CD14-positive monocyte (primary cell): ENCODE data around the gene GLI3. TPM values are rescaled to one million over a fixed set of nuclear protein-coding genes. Genes with fewer than 3 reads are reported as not detected.

Experiments used
- DNase-seq, 3 donors: peaks; one replicate each; pipeline ENCODE4 v3.0.0-alpha.2; 2011 to 2022
- H2AFZ ChIP-seq: 2 replicates; pipeline ENCODE4 v1.6.0; 2012; ENCODE audit warnings: mild to moderate bottlenecking, low read depth, low read length, inconsistent platforms; ENCODE audit not compliant: insufficient read depth, poor library complexity, severe bottlenecking
- H3K27ac ChIP-seq, 2 donors: 1 replicate in 1 of 2; 2 replicates in 1 of 2; pipeline ENCODE4 v1.5.1; 2012 to 2013; ENCODE audit warnings: low read length in 2 of 2, control low read depth in 1 of 2, inconsistent platforms in 1 of 2, low read depth in 1 of 2, mild to moderate bottlenecking in 1 of 2
- H3K27me3 ChIP-seq, 2 donors: one replicate each; pipeline versions ENCODE4 v1.6.0 to v1.6.1; 2011 to 2013; ENCODE audit warnings: low read length in 2 of 2; ENCODE audit not compliant: control insufficient read depth in 2 of 2, insufficient read depth in 2 of 2
- H3K36me3 ChIP-seq, 2 donors: replicated peaks in 1 of 2; 1 replicate in 1 of 2; 2 replicates in 1 of 2; pipeline versions ENCODE4 v1.5.1 to v1.6.1; 2012 to 2013; ENCODE audit warnings: low read length in 2 of 2, control low read depth in 1 of 2, inconsistent platforms in 1 of 2, mild to moderate bottlenecking in 1 of 2; ENCODE audit not compliant: insufficient read depth in 2 of 2, control insufficient read depth in 1 of 2
- H3K4me1 ChIP-seq, 2 donors: 1 replicate in 1 of 2; 2 replicates in 1 of 2; pipeline versions ENCODE4 v1.5.1 to v1.6.1; 2012 to 2013; ENCODE audit warnings: low read length in 2 of 2, control low read depth in 1 of 2, inconsistent platforms in 1 of 2, mild to moderate bottlenecking in 1 of 2, moderate library complexity in 1 of 2; ENCODE audit not compliant: insufficient read depth in 2 of 2, control insufficient read depth in 1 of 2
- H3K4me2 ChIP-seq: replicated peaks from 2 replicates; pipeline ENCODE3; 2012; ENCODE audit warnings: low read length, moderate library complexity, mild to moderate bottlenecking; ENCODE audit not compliant: poor library complexity, severe bottlenecking; ENCODE audit errors: extremely low read depth
- H3K4me3 ChIP-seq, 3 experiments: fragments of 200-600 bp in 1 of 3; sonication (generic) in 1 of 3; replicated peaks in 1 of 3; 1 replicate in 2 of 3; 2 replicates in 1 of 3; pipeline ENCODE4 v1.5.1; 2011 to 2013; ENCODE audit warnings: low read length in 3 of 3, mild to moderate bottlenecking in 3 of 3, control low read depth in 2 of 3, low read depth in 2 of 3, inconsistent platforms in 1 of 3, moderate library complexity in 1 of 3
- H3K79me2 ChIP-seq: 2 replicates; pipeline ENCODE4 v1.6.0; 2012; ENCODE audit warnings: mild to moderate bottlenecking, control low read depth, inconsistent platforms, low read length, moderate library complexity; ENCODE audit not compliant: insufficient read depth
- H3K9ac ChIP-seq: 2 replicates; pipeline ENCODE4 v1.6.0; 2017; ENCODE audit warnings: low read length, mild to moderate bottlenecking; ENCODE audit not compliant: insufficient read depth, poor library complexity, severe bottlenecking
- H3K9me3 ChIP-seq, 2 donors: replicated peaks in 1 of 2; 1 replicate in 1 of 2; 2 replicates in 1 of 2; pipeline versions ENCODE4 v1.5.1 to v1.6.1; 2012 to 2013; ENCODE audit warnings: low read length in 2 of 2, control low read depth in 1 of 2; ENCODE audit not compliant: control insufficient read depth in 1 of 2, insufficient read depth in 1 of 2
- H4K20me1 ChIP-seq: 2 replicates; pipeline ENCODE4 v1.6.0; 2012; ENCODE audit warnings: mild to moderate bottlenecking, low read length, control low read depth, moderate library complexity; ENCODE audit not compliant: insufficient read depth
- H3K27ac Mint-ChIP-seq, 7 donors: one replicate each; pipeline ENCODE4 v1.8.0; 2020; ENCODE audit warnings: mild to moderate bottlenecking in 7 of 7, mixed read lengths in 7 of 7, moderate library complexity in 6 of 7, inconsistent platforms in 2 of 7
- H3K27me3 Mint-ChIP-seq, 3 donors: one replicate each; pipeline ENCODE4 v1.8.0; 2021 to 2022; ENCODE audit warnings: low read depth in 3 of 3, mild to moderate bottlenecking in 3 of 3, mixed read lengths in 3 of 3, moderate library complexity in 3 of 3, inconsistent platforms in 1 of 3
- H3K36me3 Mint-ChIP-seq, 2 donors: one replicate each; pipeline ENCODE4 v1.8.0; 2020; ENCODE audit warnings: mixed read lengths in 2 of 2, inconsistent platforms in 1 of 2, mild to moderate bottlenecking in 1 of 2
- H3K4me1 Mint-ChIP-seq: one replicate; pipeline ENCODE4 v1.8.0; 2020; ENCODE audit warnings: mild to moderate bottlenecking, mixed read lengths
- H3K4me3 Mint-ChIP-seq, 2 donors: one replicate each; pipeline ENCODE4 v1.8.0; 2020; ENCODE audit warnings: mild to moderate bottlenecking in 2 of 2, mixed read lengths in 2 of 2, moderate library complexity in 1 of 2
- H3K9me3 Mint-ChIP-seq, 7 donors: one replicate each; pipeline ENCODE4 v1.8.0; 2020 to 2022; ENCODE audit warnings: mixed read lengths in 7 of 7, mild to moderate bottlenecking in 6 of 7, moderate library complexity in 6 of 7, inconsistent platforms in 2 of 7
- WGBS: methylation state at CpG from one replicate; pipeline ENCODE4 v1.1.5; 2013; ENCODE audit warnings: missing lambda C conversion rate; ENCODE audit not compliant: insufficient coverage; 5-methylcytosine and 5-hydroxymethylcytosine counted together
- intact Hi-C, 2 donors: fragments of 100-400 bp; cut with micrococcal nuclease; formaldehyde crosslinking; loops; one replicate each; pipeline versions ENCODE4 v1.15.0 to v1.15.1; 2023
- polyA plus RNA-seq, 3 donors: library from polyadenylated mRNA; depleted of rRNA in 1 of 3; unstranded in 2 of 3; stranded (reverse) in 1 of 3; fragments of 300-500 nt in 2 of 3; fragments of >200 nt in 1 of 3; fragmentation: Illumina TruSeq in 2 of 3; gene quantifications; 1 replicate in 2 of 3; 2 replicates in 1 of 3; pipeline ENCODE4 v1.2.3, GENCODE V29; 2012 to 2021
- TF ChIP-seq, protein P1 (sequence below): fragments of 200-600 bp; IDR thresholded peaks from one replicate; pipeline ENCODE4 v1.8.0; 2022; ENCODE audit warnings: antibody characterized with exemption, mild to moderate bottlenecking

Gene GLI3
- polyA plus RNA-seq, 3 donors: not detected

DNA sequence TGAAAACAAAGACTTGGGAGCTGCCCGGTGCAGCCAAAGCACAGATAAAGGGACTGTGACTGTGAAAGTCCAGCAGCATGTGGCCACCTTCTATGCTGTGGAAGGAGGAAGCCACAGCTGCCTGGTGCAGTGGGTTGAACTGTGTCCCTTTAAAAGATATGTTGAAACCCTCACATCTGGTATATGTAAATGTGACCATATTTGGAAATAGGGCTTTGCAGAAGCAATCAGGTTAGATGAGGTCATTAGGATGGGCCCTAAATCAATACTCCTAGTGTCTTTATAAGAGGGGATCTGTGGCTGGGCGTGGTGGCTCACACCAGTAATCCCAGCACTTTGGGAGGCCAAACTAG lies 136.9 kb downstream of the GLI3 start:
- no peak overlapping the region for H3K27ac Mint-ChIP-seq
- no peaks in the 10 kb centered on the region for H3K27me3 ChIP-seq
- TF ChIP-seq, protein P1, sequence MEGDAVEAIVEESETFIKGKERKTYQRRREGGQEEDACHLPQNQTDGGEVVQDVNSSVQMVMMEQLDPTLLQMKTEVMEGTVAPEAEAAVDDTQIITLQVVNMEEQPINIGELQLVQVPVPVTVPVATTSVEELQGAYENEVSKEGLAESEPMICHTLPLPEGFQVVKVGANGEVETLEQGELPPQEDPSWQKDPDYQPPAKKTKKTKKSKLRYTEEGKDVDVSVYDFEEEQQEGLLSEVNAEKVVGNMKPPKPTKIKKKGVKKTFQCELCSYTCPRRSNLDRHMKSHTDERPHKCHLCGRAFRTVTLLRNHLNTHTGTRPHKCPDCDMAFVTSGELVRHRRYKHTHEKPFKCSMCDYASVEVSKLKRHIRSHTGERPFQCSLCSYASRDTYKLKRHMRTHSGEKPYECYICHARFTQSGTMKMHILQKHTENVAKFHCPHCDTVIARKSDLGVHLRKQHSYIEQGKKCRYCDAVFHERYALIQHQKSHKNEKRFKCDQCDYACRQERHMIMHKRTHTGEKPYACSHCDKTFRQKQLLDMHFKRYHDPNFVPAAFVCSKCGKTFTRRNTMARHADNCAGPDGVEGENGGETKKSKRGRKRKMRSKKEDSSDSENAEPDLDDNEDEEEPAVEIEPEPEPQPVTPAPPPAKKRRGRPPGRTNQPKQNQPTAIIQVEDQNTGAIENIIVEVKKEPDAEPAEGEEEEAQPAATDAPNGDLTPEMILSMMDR: no peak
- WGBS: 100% methylated on average over 1 of the region's 2 CpGs
- no peak overlapping the region for H3K9ac ChIP-seq
- peaks cover 27 to 33% of the 10 kb centered on the region in 2 donors for H3K4me1 ChIP-seq
- peaks cover 34% of the 10 kb centered on the region for H3K4me1 Mint-ChIP-seq
- peaks cover 0 to 2% (median 0%) of the 10 kb centered on the region in 7 donors for H3K9me3 Mint-ChIP-seq
- no peak overlapping the region for H3K27ac ChIP-seq
- H3K9me3 ChIP-seq: no peaks in the 10 kb centered on the region
- no peak overlapping the region for H3K4me3 Mint-ChIP-seq
- intact Hi-C loops: no loop called here
- H3K36me3 ChIP-seq: no peaks in the 10 kb centered on the region
- H3K27me3 Mint-ChIP-seq: no peaks in the 10 kb centered on the region
- H3K79me2 ChIP-seq: no peaks in the 10 kb centered on the region
- no peak overlapping the region for H3K4me2 ChIP-seq
- H2AFZ ChIP-seq: no peak overlapping the region
- no peaks in the 10 kb centered on the region for H3K36me3 Mint-ChIP-seq
- H3K4me3 ChIP-seq: no peak overlapping the region
- DNase-seq: no peak
- H4K20me1 ChIP-seq: no peaks in the 10 kb centered on the region

DNA sequence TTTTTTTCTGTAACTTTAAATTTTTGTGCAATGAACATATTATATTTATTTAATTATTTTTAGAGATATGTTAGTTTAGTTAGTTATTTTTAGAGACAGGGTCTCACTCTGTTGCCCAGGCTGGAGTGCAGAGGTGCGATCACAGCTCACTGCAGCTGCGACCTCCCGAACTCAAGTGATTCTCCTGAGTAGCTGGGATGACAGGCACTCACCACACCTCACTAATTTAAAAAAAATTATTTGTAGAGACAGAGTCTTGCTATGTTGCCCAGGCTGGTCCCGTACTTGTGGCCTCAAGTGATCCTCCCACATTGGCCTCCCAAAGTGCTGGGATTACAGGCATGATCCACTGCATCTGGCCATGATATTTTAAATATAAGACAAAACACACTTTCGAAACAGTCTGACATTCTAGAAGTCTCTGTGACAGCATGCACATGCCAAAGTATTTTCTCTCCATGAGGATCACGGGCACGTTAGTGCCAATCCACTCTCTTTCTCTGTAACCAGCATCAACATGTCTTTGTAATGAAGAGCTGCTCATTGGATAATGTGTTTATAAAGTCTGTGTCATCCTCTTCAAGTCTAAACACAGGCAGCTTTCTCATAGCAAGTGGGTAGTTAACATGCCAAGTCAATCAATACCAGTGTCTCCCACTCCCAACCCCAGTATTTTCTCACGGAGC lies 137.4 kb downstream of the GLI3 start:
- Histone ChIP-seq H3K4me1 (peaks cover 27 to 33% of the 10 kb centered on the region in 2 donors), H3K79me2 (no peaks in the 10 kb centered on the region), H3K9me3 (no peaks in the 10 kb centered on the region), H2AFZ (no peak overlapping the region), H3K27me3 (no peaks in the 10 kb centered on the region), H3K4me2 (no peak overlapping the region), H3K4me3 (no peak overlapping the region), H3K36me3 (no peaks in the 10 kb centered on the region), H4K20me1 (no peaks in the 10 kb centered on the region), H3K9ac (no peak overlapping the region), H3K27ac (no peak overlapping the region)
- peaks cover 35% of the 10 kb centered on the region for H3K4me1 Mint-ChIP-seq
- TF ChIP-seq, protein P1: no peak
- H3K36me3 Mint-ChIP-seq: no peaks in the 10 kb centered on the region
- H3K27ac Mint-ChIP-seq: no peak overlapping the region
- H3K27me3 Mint-ChIP-seq: no peaks in the 10 kb centered on the region
- H3K9me3 Mint-ChIP-seq: peaks cover 0 to 2% (median 0%) of the 10 kb centered on the region in 7 donors
- no peak for DNase-seq
- H3K4me3 Mint-ChIP-seq: no peak overlapping the region
- WGBS: 58% methylated on average over 2 of the region's 8 CpGs
- intact Hi-C loops: no loop called here
